Medulla oblongata (tissue), 1 donor: ENCODE results near the gene P2RY14.
A peak's percentile ranks its signal among the peaks of the same experiment; 100 is the strongest.

Source experiments
- DNase-seq: peaks from one replicate; pipeline ENCODE4 v3.0.0-alpha.2; 2015; ENCODE audit errors: extremely low spot score

The P2RY14 gene

GRCh38 chr3:151278230-151278629 is at the start of gene P2RY14:
Gene P2RY14, minus strand, starts transcription at chr3:151278542. Its CDS starts 64,226 bp downstream, at chr3:151214316.
- DNase-seq: peak; percentile 72

GRCh38 chr3:151327571-151328198 is 49.3 kb upstream of the P2RY14 start:
- DNase-seq: no peak

GRCh38 chr3:151322511-151322910 is 44.2 kb upstream of the P2RY14 start:
- DNase-seq: no peak

GRCh38 chr3:151321526-151321925 is 43.2 kb upstream of the P2RY14 start:
- DNase-seq: no peak

GRCh38 chr3:151320131-151320530 is 41.8 kb upstream of the P2RY14 start:
- DNase-seq: no peak

- no peak for DNase-seq
Measured at GRCh38 chr3:151319628-151320027, 41.3 kb upstream of the P2RY14 start.

- DNase-seq: no peak
Measured at GRCh38 chr3:151318991-151319390, 40.6 kb upstream of the P2RY14 start.

GRCh38 chr3:151318313-151318712 is 40.0 kb upstream of the P2RY14 start:
- no peak for DNase-seq

GRCh38 chr3:151316267-151316991 is 38.1 kb upstream of the P2RY14 start, which contains the start of gene GPR87:
Gene GPR87, minus strand, starts transcription at chr3:151316820. Its CDS starts 16,720 bp downstream, at chr3:151300100.
- DNase-seq: no peak

GRCh38 chr3:151315846-151316245 is 37.5 kb upstream of the P2RY14 start:
- no peak for DNase-seq

- DNase-seq: no peak
Measured at GRCh38 chr3:151315136-151315535, 36.8 kb upstream of the P2RY14 start.

- DNase-seq: no peak
Measured at GRCh38 chr3:151314593-151314992, 36.3 kb upstream of the P2RY14 start.

- no peak for DNase-seq
Measured at GRCh38 chr3:151314137-151314536, 35.8 kb upstream of the P2RY14 start.

GRCh38 chr3:151312972-151313371 is 34.6 kb upstream of the P2RY14 start:
- DNase-seq: no peak

GRCh38 chr3:151309566-151309965 is 31.2 kb upstream of the P2RY14 start:
- DNase-seq: no peak

- DNase-seq: no peak
Measured at GRCh38 chr3:151307583-151308488, 29.5 kb upstream of the P2RY14 start.

GRCh38 chr3:151307131-151307530 is 28.8 kb upstream of the P2RY14 start:
- DNase-seq: no peak

GRCh38 chr3:151306168-151306810 is 27.9 kb upstream of the P2RY14 start:
- DNase-seq: no peak

GRCh38 chr3:151305775-151306151 is 27.4 kb upstream of the P2RY14 start:
- no peak for DNase-seq

- DNase-seq: peak; percentile 41
Measured at GRCh38 chr3:151305060-151305774, 26.9 kb upstream of the P2RY14 start.

GRCh38 chr3:151303751-151304150 is 25.4 kb upstream of the P2RY14 start:
- no peak for DNase-seq
